Endothelial cell of umbilical vein (primary cell): Measurements from ENCODE around the gene GON4L. TPM values are rescaled to one million over a fixed set of nuclear protein-coding genes. Genes with fewer than 3 reads are reported as not detected.
A peak's percentile ranks its signal among the peaks of the same experiment; 100 is the strongest.
"Not testable (repeated sequence)": the region's sequence is repeated elsewhere in the genome, so short reads cannot be mapped to it uniquely, and the experiment has no call there.

ENCODE experiments used
- BruUV-seq: library from RNA; stranded (reverse); fragments of 400-500 nt; replicated peaks from 2 replicates; lab custom pipeline; 2021; lab: Mats Ljungman, UMichigan
- CTCF ChIA-PET: fragments of 300-600, 350-600 bp; sonication (Branson Sonifier 250); formaldehyde crosslinking; loops from one replicate; lab custom pipeline; 2021; ENCODE audit warnings: antibody characterized with exemption, inconsistent platforms; lab: Charles Lee
- POLR2A ChIA-PET: fragments of 300-600, 350-600 bp; sonication (Branson Sonifier 250); formaldehyde crosslinking; loops from one replicate; lab custom pipeline; 2021; ENCODE audit warnings: antibody characterized with exemption, inconsistent platforms; lab: Charles Lee
- DNase-seq: peaks from one replicate; pipeline ENCODE4 v3.0.0-alpha.2; 2011; ENCODE audit warnings: low read depth, low spot score
- FAIRE-seq: peaks from 2 replicates; lab custom pipeline; 2011; peaks lifted over from hg19 to GRCh38; lab: Jason Lieb, UNC
- H2AFZ ChIP-seq: 2 replicates; pipeline ENCODE4 v1.6.0; 2012; ENCODE audit warnings: low read depth, low read length, control low read depth, inconsistent platforms
- H3K27ac ChIP-seq: 2 replicates; pipeline ENCODE4 v1.5.1; 2011; ENCODE audit warnings: low read depth, mild to moderate bottlenecking, control low read depth, low read length, moderate library complexity; ENCODE audit not compliant: insufficient read depth
- H3K27me3 ChIP-seq, 2 experiments: 2 replicates each; pipeline versions ENCODE4 v1.6.0 to v1.6.1; 2011; ENCODE audit warnings: low read length in 2 of 2, mixed read lengths in 1 of 2; ENCODE audit not compliant: control insufficient read depth in 2 of 2, insufficient read depth in 2 of 2
- H3K36me3 ChIP-seq, 2 experiments: 2 replicates in 1 of 2; 3 replicates in 1 of 2; pipeline ENCODE4 v1.5.1; 2011; ENCODE audit warnings: low read length in 2 of 2, mild to moderate bottlenecking in 1 of 2, moderate library complexity in 1 of 2; ENCODE audit not compliant: control insufficient read depth in 2 of 2, insufficient read depth in 2 of 2; ENCODE audit errors: extremely low read depth in 1 of 2
- H3K4me1 ChIP-seq: 3 replicates; pipeline ENCODE4 v1.5.1; 2011; ENCODE audit warnings: mild to moderate bottlenecking, low read length; ENCODE audit not compliant: control insufficient read depth, insufficient read depth; ENCODE audit errors: extremely low read depth
- H3K4me2 ChIP-seq: 2 replicates; pipeline ENCODE4 v1.6.1; 2011; ENCODE audit warnings: low read length, control low read depth, mixed read lengths; ENCODE audit not compliant: insufficient read depth
- H3K4me3 ChIP-seq, 3 experiments: fragments of 200-600 bp in 1 of 3; sonication (generic), shearing (Covaris generic) in 1 of 3; replicated peaks in 1 of 3; 2 replicates each; pipeline ENCODE4 v1.5.1; 2011 to 2016; ENCODE audit warnings: control low read depth in 3 of 3, low read length in 3 of 3, mild to moderate bottlenecking in 2 of 3, inconsistent platforms in 1 of 3, low read depth in 1 of 3, moderate library complexity in 1 of 3; ENCODE audit not compliant: insufficient read depth in 1 of 3
- H3K79me2 ChIP-seq: 2 replicates; pipeline ENCODE4 v1.6.0; 2012; ENCODE audit warnings: low read length, inconsistent platforms; ENCODE audit not compliant: control insufficient read depth, insufficient read depth
- H3K9ac ChIP-seq: replicated peaks from 2 replicates; pipeline ENCODE3; 2011; ENCODE audit warnings: low read length, control low read depth; ENCODE audit not compliant: insufficient read depth; ENCODE audit errors: extremely low read depth
- H3K9me1 ChIP-seq: replicated peaks from 3 replicates; pipeline ENCODE4 v1.6.0; 2011; ENCODE audit warnings: mild to moderate bottlenecking, low read length; ENCODE audit not compliant: control insufficient read depth, insufficient read depth; ENCODE audit errors: extremely low read depth
- H3K9me3 ChIP-seq: replicated peaks from 2 replicates; pipeline ENCODE4 v1.5.1; 2012; ENCODE audit warnings: low read length, inconsistent platforms; ENCODE audit not compliant: control insufficient read depth, insufficient read depth
- H4K20me1 ChIP-seq: replicated peaks from 2 replicates; pipeline ENCODE3; 2011; ENCODE audit warnings: mild to moderate bottlenecking, low read length; ENCODE audit not compliant: control insufficient read depth, insufficient read depth; ENCODE audit errors: extremely low read depth
- EZH2 ChIP-seq: IDR thresholded peaks from 2 replicates; pipeline ENCODE4 v1.6.1; 2012; ENCODE audit warnings: borderline replicate concordance, low read depth, mild to moderate bottlenecking, moderate library complexity, low read length, inconsistent platforms; ENCODE audit not compliant: severe bottlenecking
- FOS ChIP-seq: IDR thresholded peaks from 2 replicates; pipeline ENCODE4 v1.6.1; 2011; ENCODE audit warnings: mild to moderate bottlenecking, low read length, moderate library complexity, borderline replicate concordance; ENCODE audit not compliant: insufficient read depth
- GATA2 ChIP-seq: IDR thresholded peaks from 2 replicates; pipeline ENCODE4 v1.7.0; 2011; ENCODE audit warnings: low read depth, mild to moderate bottlenecking, moderate library complexity, mixed read lengths, low read length; ENCODE audit not compliant: insufficient read length, insufficient read depth
- JUN ChIP-seq: IDR thresholded peaks from 2 replicates; pipeline ENCODE4 v1.6.1; 2011; ENCODE audit warnings: borderline replicate concordance, low read depth; ENCODE audit not compliant: insufficient read length, insufficient read depth
- MYC ChIP-seq: IDR thresholded peaks from one replicate; pipeline ENCODE4 v1.6.1; 2011; ENCODE audit warnings: mild to moderate bottlenecking, low read depth, low read length
- POLR2A ChIP-seq: IDR thresholded peaks from 2 replicates; pipeline ENCODE4 v1.6.1; 2012; ENCODE audit warnings: low read depth, mild to moderate bottlenecking, control low read depth, low read length
- POLR2AphosphoS5 ChIP-seq: IDR thresholded peaks from 2 replicates; pipeline ENCODE4 v1.6.1; 2012; ENCODE audit warnings: low read depth, mild to moderate bottlenecking, control low read depth, low read length, moderate library complexity; ENCODE audit not compliant: insufficient read depth
- dilution Hi-C: fragments of 300-500 bp; cut with MboI; formaldehyde crosslinking; loops from one replicate; pipeline ENCODE4 v1.15.0; 2019; ENCODE audit warnings: low sequenced_read_pairs; ENCODE audit not compliant: extremely low pct_ligation_motif_present
- intact Hi-C: fragments of 100-400 bp; cut with micrococcal nuclease; formaldehyde crosslinking; loops from one replicate; pipeline ENCODE4 v1.10.0; 2022
- polyA plus RNA-seq, 4 experiments: library from polyadenylated mRNA; depleted of rRNA in 3 of 4; stranded (reverse) in 3 of 4; unstranded in 1 of 4; fragments of >200 nt; gene quantifications; 2 replicates each; pipeline versions ENCODE4 v1.2.1 to v1.2.3, GENCODE V29; 2011 to 2012; ENCODE audit warnings: missing spikeins in 1 of 4
- total RNA-seq: library from RNA; stranded (reverse); gene quantifications from 2 replicates; pipeline ENCODE4 v1.2.3, GENCODE V29; 2021
- TF ChIP-seq, protein P1 (sequence below), 2 donors: IDR thresholded peaks; 1 replicate in 1 of 2; 2 replicates in 1 of 2; pipeline ENCODE4 v1.5.1; 2011; ENCODE audit warnings: low read length in 2 of 2, mild to moderate bottlenecking in 2 of 2, moderate library complexity in 2 of 2, control low read depth in 1 of 2, inconsistent platforms in 1 of 2, low read depth in 1 of 2; ENCODE audit not compliant: insufficient read depth in 1 of 2; ENCODE audit errors: extremely low read depth in 1 of 2
- TF ChIP-seq, protein P2 (sequence below): IDR thresholded peaks from 2 replicates; pipeline ENCODE4 v1.6.1; 2011; ENCODE audit not compliant: insufficient read depth, insufficient read length

Gene GON4L
- total and polyA plus RNA-seq, 2 donors (not counting 3 experiments of a cell fraction or from before 2014, with no cell fraction given), result 30.5 to 58.7 TPM

DNA sequence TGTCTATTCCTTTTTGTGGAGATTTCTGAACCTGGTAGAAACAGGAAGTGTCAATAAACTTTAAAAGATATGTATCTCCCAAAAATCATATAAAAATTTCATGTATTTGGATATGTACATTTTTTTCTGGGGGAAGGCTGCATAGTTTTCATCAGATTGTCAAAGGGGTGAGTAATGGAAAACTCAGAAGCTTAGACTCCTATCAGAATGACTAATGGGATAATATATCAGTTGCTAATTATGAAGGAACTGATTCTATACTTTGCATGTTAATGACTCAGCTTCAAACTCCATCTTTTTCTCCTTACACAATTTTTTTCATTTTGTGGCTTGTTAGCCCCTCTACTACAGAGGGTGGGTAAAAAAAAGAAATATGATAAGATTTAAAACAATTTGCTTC is 55.9 kb downstream of the GON4L start:
- CTCF ChIA-PET, result interaction anchor here (0.6 kb wide), 1 partner anchor 14 kb away, joined by 3 read pairs; no protein-coding TSS in a partner anchor
- H3K27me3 ChIP-seq, result no peaks in the 10 kb centered on the region
- H3K4me2 ChIP-seq, result no peak overlapping the region
- no peak overlapping the region for H2AFZ ChIP-seq
- H3K9me1 ChIP-seq, result no peaks in the 10 kb centered on the region
- H3K4me3 ChIP-seq, result no peak overlapping the region
- peak; percentile 30 for DNase-seq
- H3K4me1 ChIP-seq, result peaks cover 2% of the 10 kb centered on the region
- dilution Hi-C loops (no loop called here), intact Hi-C loops (no loop called here)
- BruUV-seq, result no TSS peak
- POLR2A ChIA-PET, result no interaction called here
- no peaks in the 10 kb centered on the region for H4K20me1 ChIP-seq
- no peaks in the 10 kb centered on the region for H3K79me2 ChIP-seq
- H3K9ac ChIP-seq, result no peak overlapping the region
- no peak for FAIRE-seq
- peaks cover 2 to 15% of the 10 kb centered on the region in 2 experiments for H3K36me3 ChIP-seq
- no peaks in the 10 kb centered on the region for H3K9me3 ChIP-seq
- TF ChIP-seq POLR2A (no peak), POLR2AphosphoS5 (no peak), FOS (peak; percentile 34), GATA2 (no peak), EZH2 (no peak), JUN (peak; percentile 7), MYC (no peak)
- TF ChIP-seq, protein P1, sequence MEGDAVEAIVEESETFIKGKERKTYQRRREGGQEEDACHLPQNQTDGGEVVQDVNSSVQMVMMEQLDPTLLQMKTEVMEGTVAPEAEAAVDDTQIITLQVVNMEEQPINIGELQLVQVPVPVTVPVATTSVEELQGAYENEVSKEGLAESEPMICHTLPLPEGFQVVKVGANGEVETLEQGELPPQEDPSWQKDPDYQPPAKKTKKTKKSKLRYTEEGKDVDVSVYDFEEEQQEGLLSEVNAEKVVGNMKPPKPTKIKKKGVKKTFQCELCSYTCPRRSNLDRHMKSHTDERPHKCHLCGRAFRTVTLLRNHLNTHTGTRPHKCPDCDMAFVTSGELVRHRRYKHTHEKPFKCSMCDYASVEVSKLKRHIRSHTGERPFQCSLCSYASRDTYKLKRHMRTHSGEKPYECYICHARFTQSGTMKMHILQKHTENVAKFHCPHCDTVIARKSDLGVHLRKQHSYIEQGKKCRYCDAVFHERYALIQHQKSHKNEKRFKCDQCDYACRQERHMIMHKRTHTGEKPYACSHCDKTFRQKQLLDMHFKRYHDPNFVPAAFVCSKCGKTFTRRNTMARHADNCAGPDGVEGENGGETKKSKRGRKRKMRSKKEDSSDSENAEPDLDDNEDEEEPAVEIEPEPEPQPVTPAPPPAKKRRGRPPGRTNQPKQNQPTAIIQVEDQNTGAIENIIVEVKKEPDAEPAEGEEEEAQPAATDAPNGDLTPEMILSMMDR (IDR thresholded peaks at IDR 0.05; ENCODE audit: extremely low read depth in 1 of 2, insufficient read depth in 1 of 2, low read depth in 1 of 2, low read length in 2 of 2), result no peak
- TF ChIP-seq, protein P2, sequence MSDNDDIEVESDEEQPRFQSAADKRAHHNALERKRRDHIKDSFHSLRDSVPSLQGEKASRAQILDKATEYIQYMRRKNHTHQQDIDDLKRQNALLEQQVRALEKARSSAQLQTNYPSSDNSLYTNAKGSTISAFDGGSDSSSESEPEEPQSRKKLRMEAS, result no peak
- H3K27ac ChIP-seq, result no peak overlapping the region

DNA sequence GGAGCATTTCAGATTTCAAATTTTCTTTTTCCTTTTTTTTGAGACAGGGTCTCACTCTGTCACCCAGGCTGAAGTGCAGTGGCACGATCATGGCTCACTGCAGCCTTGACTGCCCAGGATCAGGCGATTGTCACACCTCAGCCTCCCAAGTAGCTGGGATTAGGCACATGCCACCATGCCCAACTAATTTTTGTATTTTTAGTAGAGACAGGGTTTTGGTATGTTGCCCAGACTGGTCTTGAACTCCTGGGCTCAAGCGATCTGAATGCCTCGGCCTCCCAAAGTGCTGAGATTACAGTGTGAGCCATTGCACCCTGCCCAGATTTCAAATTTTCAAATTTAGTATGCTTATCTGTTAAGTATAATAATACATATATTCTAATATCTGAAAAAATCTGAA is 61.4 kb downstream of the GON4L start:
- DNase-seq, H3K4me1 ChIP-seq, H3K9ac ChIP-seq, H3K9me1 ChIP-seq, H2AFZ ChIP-seq, FAIRE-seq, H3K27ac ChIP-seq, H3K79me2 ChIP-seq, BruUV-seq, dilution Hi-C loops, H3K27me3 ChIP-seq, POLR2A ChIA-PET, H3K9me3 ChIP-seq, intact Hi-C loops, H3K4me3 ChIP-seq, H3K4me2 ChIP-seq, H4K20me1 ChIP-seq: not testable (repeated sequence)
- CTCF ChIA-PET, result interaction anchor here (0.9 kb wide), 1 partner anchor 10 kb away, joined by 3 read pairs; no protein-coding TSS in a partner anchor
- H3K36me3 ChIP-seq, result peaks cover 6 to 10% of the 10 kb centered on the region in 2 experiments
